ENCODE results near the gene FASTKD1.
A peak's percentile ranks its signal among the peaks of the same experiment; 100 is the strongest.

FASTKD1 gene

GRCh38 chr2:169507698-169508097 lies 66.0 kb downstream of the FASTKD1 start:
- DNase-seq, result peak; percentile 41

GRCh38 chr2:169504651-169505050 lies 69.0 kb downstream of the FASTKD1 start:
- no peak for DNase-seq

- DNase-seq, result no peak
Measured at GRCh38 chr2:169495310-169495928, 78.2 kb downstream of the FASTKD1 start.

GRCh38 chr2:169493360-169493759 lies 80.3 kb downstream of the FASTKD1 start:
- no peak for DNase-seq

- DNase-seq, result no peak
Measured at GRCh38 chr2:169491378-169491777, 82.3 kb downstream of the FASTKD1 start.

GRCh38 chr2:169490834-169491233 lies 82.8 kb downstream of the FASTKD1 start:
- DNase-seq, result no peak

- no peak for DNase-seq
Measured at GRCh38 chr2:169486487-169486886, 87.2 kb downstream of the FASTKD1 start.

- DNase-seq, result no peak
Measured at GRCh38 chr2:169485650-169486138, 88.0 kb downstream of the FASTKD1 start.

GRCh38 chr2:169480079-169480465 lies 93.6 kb downstream of the FASTKD1 start:
- peak; percentile 8 for DNase-seq
